Measurements from ENCODE around the gene MTCH1.

Gene MTCH1

GRCh38 chr6:36929152-36929551 lies 56.8 kb downstream of the MTCH1 start:
- in situ Hi-C loops (cut with HindIII; ENCODE audit: low sequenced_read_pairs): no loop called here

- in situ Hi-C loops (cut with HindIII; ENCODE audit: low sequenced_read_pairs): no loop called here
Observed at GRCh38 chr6:36928547-36928918, 57.5 kb downstream of the MTCH1 start.

- in situ Hi-C loops (cut with HindIII; ENCODE audit: low sequenced_read_pairs): no loop called here
Observed at GRCh38 chr6:36927691-36928546, 58.1 kb downstream of the MTCH1 start.

- in situ Hi-C loops (cut with HindIII; ENCODE audit: low sequenced_read_pairs): no loop called here
Observed at GRCh38 chr6:36926708-36927513, 59.1 kb downstream of the MTCH1 start.

- in situ Hi-C loops (cut with HindIII; ENCODE audit: low sequenced_read_pairs): no loop called here
Observed at GRCh38 chr6:36925809-36926208, 60.2 kb downstream of the MTCH1 start.

GRCh38 chr6:36924778-36925374 lies 61.1 kb downstream of the MTCH1 start:
- in situ Hi-C loops (cut with HindIII; ENCODE audit: low sequenced_read_pairs): no loop called here

- in situ Hi-C loops (cut with HindIII; ENCODE audit: low sequenced_read_pairs): no loop called here
Observed at GRCh38 chr6:36924131-36924530, 61.9 kb downstream of the MTCH1 start.

GRCh38 chr6:36920546-36920945 lies 65.5 kb downstream of the MTCH1 start:
- in situ Hi-C loops (cut with HindIII; ENCODE audit: low sequenced_read_pairs): no loop called here

GRCh38 chr6:36920049-36920448 lies 65.9 kb downstream of the MTCH1 start:
- in situ Hi-C loops (cut with HindIII; ENCODE audit: low sequenced_read_pairs): no loop called here

Measured in DLD1 (cell line).